Esophagus muscularis mucosa (tissue), 4 donors: Measurements from ENCODE around the gene FAT1.

ENCODE experiments used
- CTCF ChIP-seq, 3 experiments: fragments of 200-600 bp in 2 of 3; fragments of 450-650 bp in 1 of 3; sonication (generic) in 2 of 3; IDR thresholded peaks; one replicate each; pipeline ENCODE4 v1.5.1; 2017 to 2019; ENCODE audit warnings: antibody characterized with exemption in 3 of 3, mild to moderate bottlenecking in 2 of 3, moderate library complexity in 1 of 3
- EP300 ChIP-seq: sonication (generic); formaldehyde crosslinking; IDR thresholded peaks from one replicate; pipeline ENCODE4 v1.6.1; 2017; ENCODE audit warnings: antibody characterized with exemption
- POLR2A ChIP-seq: fragments of 450-650 bp; IDR thresholded peaks from one replicate; pipeline ENCODE4 v1.6.1; 2017; ENCODE audit warnings: antibody characterized with exemption, moderate library complexity, mild to moderate bottlenecking, low read depth
- POLR2AphosphoS5 ChIP-seq, 2 donors: sonication (generic); formaldehyde crosslinking; IDR thresholded peaks; one replicate each; pipeline ENCODE4 v1.6.1; 2017; ENCODE audit warnings: antibody characterized with exemption in 2 of 2

DNA sequence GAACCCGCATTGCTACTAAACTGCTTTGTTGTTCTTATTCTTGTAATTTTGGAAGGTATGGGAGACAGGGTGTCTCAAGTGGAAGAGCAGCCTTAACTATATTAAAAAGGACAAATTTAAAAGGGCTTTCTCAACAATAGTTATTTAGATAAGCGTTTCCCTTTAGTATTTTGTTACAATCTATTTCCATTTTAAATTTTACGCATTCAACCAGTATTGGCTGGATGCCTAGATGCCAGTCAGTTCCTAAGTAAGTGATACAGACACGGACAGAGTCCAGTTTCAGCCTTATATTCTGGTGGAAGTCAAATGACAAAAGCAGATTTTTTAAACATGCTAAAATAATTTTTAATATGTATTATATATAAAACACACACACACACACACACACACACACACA, 28.3 kb downstream of the FAT1 start:
- TF ChIP-seq EP300 (no peak), CTCF (IDR thresholded peaks at IDR 0.05) (no peak), POLR2AphosphoS5 (IDR thresholded peaks at IDR 0.05) (no peak), POLR2A (no peak)
